ENCODE measurements around the gene HES7.

- TF ChIP-seq CTCF (IDR thresholded peaks at IDR 0.05) (no peak), POLR2A (IDR thresholded peaks at IDR 0.05) (no peak), POLR2AphosphoS5 (IDR thresholded peaks at IDR 0.05) (no peak)
Observed at GRCh38 chr17:8153031-8153451, 29.1 kb upstream of the HES7 start.
